Measurements from ENCODE around the gene SCIMP. TPM values are rescaled to one million over a fixed set of nuclear protein-coding genes. Genes with fewer than 3 reads are reported as not detected.

The SCIMP gene
- total RNA-seq, 1 donor from 2014 or later: 2.2 TPM

GRCh38 chr17:5260542-5260941 is 25.9 kb upstream of the SCIMP start:
- Histone ChIP-seq H3K27ac (no peak overlapping the region), H3K9me3 (no peaks in the 10 kb centered on the region), H3K36me3 (no peaks in the 10 kb centered on the region), H3K4me3 (no peak overlapping the region), H3K27me3 (no peaks in the 10 kb centered on the region), H3K4me1 (no peaks in the 10 kb centered on the region)
- no peak for DNase-seq (ENCODE audit: extremely low spot score in 2 of 2)
- intact Hi-C loops (cut with DNase I): no loop called here
- no peak for TF ChIP-seq POLR2A (IDR thresholded peaks at IDR 0.05)
- no peak for TF ChIP-seq POLR2AphosphoS5 (IDR thresholded peaks at IDR 0.05; ENCODE audit: insufficient read depth in 1 of 2, low read depth in 1 of 2)
- TF ChIP-seq CTCF (IDR thresholded peaks at IDR 0.05): no peak

- H3K4me1 ChIP-seq: no peaks in the 10 kb centered on the region
- H3K27ac ChIP-seq: no peak overlapping the region
- H3K36me3 ChIP-seq: no peaks in the 10 kb centered on the region
- no peak overlapping the region for H3K4me3 ChIP-seq
- no peaks in the 10 kb centered on the region for H3K27me3 ChIP-seq
- TF ChIP-seq POLR2AphosphoS5 (IDR thresholded peaks at IDR 0.05; ENCODE audit: insufficient read depth in 1 of 2, low read depth in 1 of 2): no peak
- TF ChIP-seq POLR2A (IDR thresholded peaks at IDR 0.05): no peak
- TF ChIP-seq CTCF (IDR thresholded peaks at IDR 0.05): no peak
- H3K9me3 ChIP-seq: no peaks in the 10 kb centered on the region
- intact Hi-C loops (cut with DNase I): no loop called here
- no peak for DNase-seq (ENCODE audit: extremely low spot score in 2 of 2)
These were observed 22.5 kb upstream of the SCIMP start for GRCh38 chr17:5257124-5257523.

GRCh38 chr17:5254903-5255521 is 20.4 kb upstream of the SCIMP start:
- Histone ChIP-seq H3K4me1 (no peaks in the 10 kb centered on the region), H3K27me3 (no peaks in the 10 kb centered on the region), H3K9me3 (no peaks in the 10 kb centered on the region), H3K36me3 (no peaks in the 10 kb centered on the region), H3K27ac (no peak overlapping the region), H3K4me3 (no peak overlapping the region)
- DNase-seq (ENCODE audit: extremely low spot score in 2 of 2): no peak
- intact Hi-C loops (cut with DNase I): no loop called here
- no peak for TF ChIP-seq CTCF (IDR thresholded peaks at IDR 0.05)

GRCh38 chr17:5254414-5254813 is 19.8 kb upstream of the SCIMP start:
- TF ChIP-seq POLR2AphosphoS5 (IDR thresholded peaks at IDR 0.05; ENCODE audit: insufficient read depth in 1 of 2, low read depth in 1 of 2): no peak
- TF ChIP-seq POLR2A (IDR thresholded peaks at IDR 0.05): no peak
- no peak for TF ChIP-seq CTCF (IDR thresholded peaks at IDR 0.05)

GRCh38 chr17:5249615-5250014 is 15.0 kb upstream of the SCIMP start:
- intact Hi-C loops (cut with DNase I): loop anchor here (10.0 kb wide), 1 partner anchor 85 kb away; no protein-coding TSS in a partner anchor
- peak in 2 of 3 experiments; percentile 42 to 62 for TF ChIP-seq CTCF (IDR thresholded peaks at IDR 0.05)
- no peak for TF ChIP-seq POLR2AphosphoS5 (IDR thresholded peaks at IDR 0.05; ENCODE audit: insufficient read depth in 1 of 2, low read depth in 1 of 2)
- no peaks in the 10 kb centered on the region for H3K27me3 ChIP-seq
- H3K4me1 ChIP-seq: no peaks in the 10 kb centered on the region
- H3K9me3 ChIP-seq: no peaks in the 10 kb centered on the region
- no peak for DNase-seq (ENCODE audit: extremely low spot score in 2 of 2)
- H3K27ac ChIP-seq: no peak overlapping the region
- no peaks in the 10 kb centered on the region for H3K36me3 ChIP-seq
- H3K4me3 ChIP-seq: no peak overlapping the region

More at GRCh38 chr17:5254414-5254813, 19.8 kb upstream of the SCIMP start:
- intact Hi-C loops (cut with DNase I): no loop called here
- no peaks in the 10 kb centered on the region for H3K4me1 ChIP-seq
- no peaks in the 10 kb centered on the region for H3K27me3 ChIP-seq
- no peak for DNase-seq (ENCODE audit: extremely low spot score in 2 of 2)
- no peak overlapping the region for H3K27ac ChIP-seq
- no peaks in the 10 kb centered on the region for H3K36me3 ChIP-seq
- H3K4me3 ChIP-seq: no peak overlapping the region
- no peaks in the 10 kb centered on the region for H3K9me3 ChIP-seq
